GM12872 (cell line): Measurements from ENCODE around the gene FRMPD4.

ENCODE experiments used
- TF ChIP-seq, protein P1 (sequence below): IDR thresholded peaks from 3 replicates; pipeline ENCODE4 v1.5.1; 2011; ENCODE audit warnings: low read depth, mild to moderate bottlenecking, low read length, moderate library complexity; ENCODE audit not compliant: insufficient read depth

Gene FRMPD4

DNA sequence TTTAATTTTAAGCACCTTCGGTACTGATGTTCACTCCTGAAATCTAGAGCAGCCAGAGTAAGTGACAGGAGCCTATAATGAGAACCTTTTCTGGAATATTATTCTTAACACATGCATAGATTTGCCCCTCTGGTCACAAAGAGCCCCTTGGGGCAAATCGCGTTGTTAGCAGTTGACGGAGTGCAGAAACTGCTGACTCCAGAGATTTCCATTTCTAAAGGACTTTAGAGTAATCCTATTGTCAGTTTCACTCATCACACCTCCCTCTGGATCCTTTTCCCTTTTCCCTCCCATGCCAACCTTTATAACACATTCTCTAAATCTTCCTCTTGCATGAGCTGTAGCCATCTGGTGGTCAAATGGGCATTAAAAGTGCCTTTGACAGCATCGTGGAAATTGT is 388.0 kb downstream of the FRMPD4 start:
- TF ChIP-seq, protein P1, sequence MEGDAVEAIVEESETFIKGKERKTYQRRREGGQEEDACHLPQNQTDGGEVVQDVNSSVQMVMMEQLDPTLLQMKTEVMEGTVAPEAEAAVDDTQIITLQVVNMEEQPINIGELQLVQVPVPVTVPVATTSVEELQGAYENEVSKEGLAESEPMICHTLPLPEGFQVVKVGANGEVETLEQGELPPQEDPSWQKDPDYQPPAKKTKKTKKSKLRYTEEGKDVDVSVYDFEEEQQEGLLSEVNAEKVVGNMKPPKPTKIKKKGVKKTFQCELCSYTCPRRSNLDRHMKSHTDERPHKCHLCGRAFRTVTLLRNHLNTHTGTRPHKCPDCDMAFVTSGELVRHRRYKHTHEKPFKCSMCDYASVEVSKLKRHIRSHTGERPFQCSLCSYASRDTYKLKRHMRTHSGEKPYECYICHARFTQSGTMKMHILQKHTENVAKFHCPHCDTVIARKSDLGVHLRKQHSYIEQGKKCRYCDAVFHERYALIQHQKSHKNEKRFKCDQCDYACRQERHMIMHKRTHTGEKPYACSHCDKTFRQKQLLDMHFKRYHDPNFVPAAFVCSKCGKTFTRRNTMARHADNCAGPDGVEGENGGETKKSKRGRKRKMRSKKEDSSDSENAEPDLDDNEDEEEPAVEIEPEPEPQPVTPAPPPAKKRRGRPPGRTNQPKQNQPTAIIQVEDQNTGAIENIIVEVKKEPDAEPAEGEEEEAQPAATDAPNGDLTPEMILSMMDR = no peak

DNA sequence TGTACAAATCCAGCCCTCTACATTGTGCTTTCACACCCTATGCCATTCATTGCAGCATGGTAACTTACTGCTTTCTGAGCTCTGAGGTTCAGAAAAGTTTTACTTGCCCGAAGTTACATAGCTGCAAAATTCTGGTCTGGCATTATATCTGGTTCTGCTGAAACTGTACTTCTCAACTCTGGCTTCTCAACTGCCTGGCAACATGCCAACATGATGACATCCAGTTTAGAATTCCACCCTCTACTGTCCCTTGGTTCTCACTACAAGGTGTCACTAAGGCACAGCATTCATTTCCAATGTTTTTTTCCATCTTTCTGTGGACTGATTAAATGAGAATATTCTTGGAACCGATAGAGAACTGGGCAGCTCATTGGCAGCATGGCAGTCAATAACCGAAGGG is 410.1 kb downstream of the FRMPD4 start:
- TF ChIP-seq, protein P1 = no peak

DNA sequence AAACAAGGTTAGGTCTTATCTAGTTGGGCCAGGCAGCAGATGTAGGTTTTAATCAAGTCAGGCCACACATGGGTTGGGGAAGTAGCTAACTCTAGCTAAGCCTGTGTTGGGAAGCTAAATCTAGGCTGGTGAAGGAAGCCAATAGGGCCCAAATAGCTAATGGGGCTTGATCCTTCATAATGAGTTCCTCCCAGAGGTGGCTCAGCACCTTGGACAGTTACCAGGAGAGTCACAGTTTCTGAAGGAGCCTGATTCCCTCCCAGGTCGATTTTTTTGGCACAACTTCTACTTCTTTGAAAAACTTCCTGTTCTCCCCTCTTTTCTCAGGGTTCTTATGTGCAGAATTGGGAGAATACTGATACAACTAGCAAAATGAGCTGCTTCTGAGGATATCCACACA is 410.5 kb downstream of the FRMPD4 start:
- TF ChIP-seq, protein P1 = no peak

DNA sequence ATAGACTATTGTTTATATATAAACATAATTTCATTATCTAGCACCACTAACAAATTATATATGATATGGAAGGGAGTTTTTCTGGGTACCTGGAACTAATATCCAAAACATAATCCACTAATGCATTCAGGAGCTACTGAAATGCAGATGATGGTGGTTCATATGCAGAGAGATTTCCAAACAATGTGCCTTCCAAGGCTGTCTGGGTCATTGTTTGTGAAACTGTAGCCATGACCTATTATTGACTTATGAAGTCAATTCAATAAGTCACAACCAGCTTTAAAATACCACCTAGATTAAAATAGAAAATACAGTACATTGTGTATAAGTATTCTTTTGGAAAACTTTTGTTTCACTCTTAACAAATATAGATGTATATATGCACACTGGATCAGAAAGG is 415.9 kb downstream of the FRMPD4 start:
- TF ChIP-seq, protein P1 = no peak

DNA sequence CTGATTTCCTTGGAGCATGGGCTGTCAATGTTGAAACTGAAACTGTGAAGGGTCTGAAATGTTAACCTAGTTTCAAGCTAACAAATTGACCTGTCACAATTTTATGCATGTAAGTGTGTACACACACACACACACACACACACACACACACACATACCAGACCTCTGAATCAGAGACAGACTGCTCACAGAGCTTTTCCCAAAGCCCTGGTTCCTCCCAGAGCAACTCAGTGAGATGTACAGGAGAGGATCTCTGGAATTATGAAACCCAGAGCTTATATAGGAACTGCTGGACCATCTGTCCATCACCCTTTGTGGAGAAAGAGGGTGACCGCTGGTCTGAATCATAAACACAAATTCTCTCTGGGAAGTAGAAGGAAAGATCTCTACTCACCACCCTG is 424.8 kb downstream of the FRMPD4 start:
- TF ChIP-seq, protein P1 = no peak

DNA sequence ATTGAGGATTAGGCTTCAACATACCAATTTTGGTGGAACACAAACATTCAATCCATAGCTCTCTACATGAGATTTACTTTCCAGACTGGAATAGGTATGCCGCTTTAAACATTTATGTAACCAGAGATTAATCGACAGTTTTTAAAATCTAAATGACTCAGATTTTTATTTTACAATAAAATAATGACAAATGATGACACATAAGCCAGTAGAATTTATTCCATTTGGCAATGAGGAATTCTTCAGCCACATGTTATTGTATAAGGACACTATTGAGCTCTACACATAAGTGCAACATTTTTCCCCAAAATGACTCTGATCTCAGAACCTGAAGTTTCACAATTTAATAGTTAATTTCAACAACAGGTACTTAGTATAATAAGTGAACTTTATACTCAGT is 425.9 kb downstream of the FRMPD4 start:
- TF ChIP-seq, protein P1 = no peak

DNA sequence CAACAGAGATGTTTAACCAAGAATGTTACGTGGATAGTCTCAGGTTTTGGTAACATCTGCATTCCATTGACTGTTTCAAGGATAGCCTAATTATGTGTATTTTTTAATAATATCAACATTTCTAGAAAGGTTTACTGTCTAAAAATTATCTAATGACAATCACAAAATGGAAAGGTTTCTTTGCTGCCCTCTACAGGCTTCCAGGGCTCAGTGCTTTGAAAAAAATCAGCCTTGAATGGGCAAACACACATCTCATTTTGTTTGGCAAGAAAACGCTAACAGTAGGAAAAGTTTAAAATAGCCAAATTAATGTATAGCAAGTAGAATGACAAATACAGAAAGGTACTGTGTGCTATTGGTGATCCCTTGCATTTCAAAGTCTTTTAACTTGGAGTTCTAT is 429.6 kb downstream of the FRMPD4 start:
- TF ChIP-seq, protein P1 = peak; percentile 47; the same call in 2 of the 3 replicates

DNA sequence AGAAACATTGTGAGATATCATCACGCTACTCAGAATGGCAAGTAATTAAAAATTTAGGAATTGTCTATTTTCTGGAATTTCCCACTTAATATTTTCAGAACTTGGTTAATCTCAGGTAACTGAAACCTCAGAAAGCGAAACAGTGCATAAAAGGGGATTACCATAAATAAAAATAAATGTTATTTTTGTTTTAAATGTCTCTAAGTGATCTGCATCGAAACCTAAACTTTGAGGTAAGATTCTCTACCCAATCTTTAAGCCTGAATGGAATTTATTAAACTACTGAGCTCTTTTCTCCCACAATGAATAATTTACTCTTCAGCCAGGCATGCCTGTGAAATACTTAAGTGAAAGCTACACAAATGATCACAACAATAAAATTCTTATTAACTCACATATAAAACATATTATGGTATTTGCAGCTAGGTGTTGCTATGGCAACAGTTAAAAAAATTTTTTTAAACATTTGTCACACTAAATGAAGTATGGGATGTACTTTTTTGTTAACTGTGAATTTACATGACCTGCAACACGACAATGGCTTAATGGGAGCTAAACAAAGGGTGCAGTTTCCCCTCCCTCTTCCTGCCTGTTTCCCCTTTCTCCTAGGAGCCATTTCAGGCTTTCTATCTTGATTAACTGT is 432.7 kb downstream of the FRMPD4 start:
- TF ChIP-seq, protein P1 = no peak
